WTC11 (cell line): ENCODE measurements around the gene ELL3. TPM values are rescaled to one million over a fixed set of nuclear protein-coding genes. Genes with fewer than 3 reads are reported as not detected.

ENCODE experiments used
- ATAC-seq: fragments of 200-7000 bp; cut with Tn5 transposase; 2 replicates; pipeline ENCODE4 v1.10.0; 2021; ENCODE audit warnings: mild to moderate bottlenecking, moderate library complexity
- CTCF ChIA-PET: fragments of 300-600 bp; sonication (Branson Sonifier 250); formaldehyde crosslinking; loops from one replicate; lab custom pipeline; 2021; ENCODE audit warnings: antibody characterized with exemption; lab: Charles Lee
- POLR2A ChIA-PET: fragments of 350-600 bp; sonication (Branson Sonifier 250); formaldehyde crosslinking; loops from one replicate; lab custom pipeline; 2021; ENCODE audit warnings: antibody characterized with exemption; lab: Charles Lee
- DNase-seq: peaks from one replicate; pipeline ENCODE4 v3.0.0; 2021; ENCODE audit warnings: low spot score
- H3K27ac Mint-ChIP-seq: 2 replicates; pipeline ENCODE4 v1.8.0; 2021; ENCODE audit warnings: mixed read lengths
- H3K27me3 Mint-ChIP-seq: 2 replicates; pipeline ENCODE4 v1.8.0; 2021; ENCODE audit warnings: low read depth, mild to moderate bottlenecking, moderate library complexity, mixed read lengths
- H3K36me3 Mint-ChIP-seq: 2 replicates; pipeline ENCODE4 v1.8.0; 2021; ENCODE audit warnings: mixed read lengths
- H3K4me1 Mint-ChIP-seq: 2 replicates; pipeline ENCODE4 v1.8.0; 2022; ENCODE audit warnings: mixed read lengths
- H3K4me3 Mint-ChIP-seq: 2 replicates; pipeline ENCODE4 v1.8.0; 2021; ENCODE audit warnings: mild to moderate bottlenecking, moderate library complexity, mixed read lengths
- H3K9me3 Mint-ChIP-seq: 2 replicates; pipeline ENCODE4 v1.8.0; 2021; ENCODE audit warnings: mixed read lengths
- ATF1 ChIP-seq: sonication (generic); formaldehyde crosslinking; IDR thresholded peaks from 2 replicates; pipeline ENCODE4 v1.8.1; 2023; ENCODE audit warnings: mild to moderate bottlenecking, moderate library complexity, missing genetic modification reagents
- CREB1 ChIP-seq: sonication (generic); formaldehyde crosslinking; IDR thresholded peaks from 2 replicates; pipeline ENCODE4 v1.8.0; 2023; ENCODE audit warnings: mild to moderate bottlenecking, missing genetic modification reagents
- E2F1 ChIP-seq: sonication (generic); formaldehyde crosslinking; IDR thresholded peaks from 2 replicates; pipeline ENCODE4 v1.8.0; 2022; ENCODE audit warnings: mild to moderate bottlenecking, missing genetic modification reagents
- ELF4 ChIP-seq: sonication (generic); formaldehyde crosslinking; IDR thresholded peaks from 2 replicates; pipeline ENCODE4 v1.8.1; 2022; ENCODE audit warnings: low read depth, mild to moderate bottlenecking, moderate library complexity, missing genetic modification reagents
- ERG ChIP-seq: fragments of 250-450 bp; sonication (Bioruptor Pico); IDR thresholded peaks from 2 replicates; pipeline ENCODE4 v1.8.0; 2021; ENCODE audit warnings: mild to moderate bottlenecking
- ETV6 ChIP-seq: sonication (generic); formaldehyde crosslinking; IDR thresholded peaks from 2 replicates; pipeline ENCODE4 v1.8.1; 2022; ENCODE audit warnings: mild to moderate bottlenecking, missing genetic modification reagents
- GABPB1 ChIP-seq: sonication (generic); formaldehyde crosslinking; IDR thresholded peaks from 2 replicates; pipeline ENCODE4 v1.8.1; 2023; ENCODE audit warnings: mild to moderate bottlenecking, missing genetic modification reagents
- NR1H2 ChIP-seq: sonication (generic); formaldehyde crosslinking; IDR thresholded peaks from 2 replicates; pipeline ENCODE4 v1.9.0; 2021; ENCODE audit warnings: mild to moderate bottlenecking, moderate library complexity, missing genetic modification reagents
- PRRX2 ChIP-seq: fragments of 250-450 bp; sonication (Bioruptor Pico); IDR thresholded peaks from 2 replicates; pipeline ENCODE4 v1.8.0; 2021; ENCODE audit warnings: mild to moderate bottlenecking
- ZNF423 ChIP-seq: fragments of 250-450 bp; sonication (Bioruptor Pico); IDR thresholded peaks from 2 replicates; pipeline ENCODE4 v2.1.2; 2022; ENCODE audit warnings: mild to moderate bottlenecking, moderate library complexity
- ZNF532 ChIP-seq: fragments of 250-450 bp; sonication (Bioruptor Pico); IDR thresholded peaks from 2 replicates; pipeline ENCODE4 v1.9.0; 2021; ENCODE audit warnings: mild to moderate bottlenecking, borderline replicate concordance
- ZNF671 ChIP-seq: fragments of 250-450 bp; sonication (Bioruptor Pico); IDR thresholded peaks from 2 replicates; pipeline ENCODE4 v1.8.0; 2021; ENCODE audit warnings: mild to moderate bottlenecking
- total RNA-seq: library from RNA; stranded (reverse); gene quantifications from 3 replicates; pipeline ENCODE4 v1.2.3, GENCODE V29; 2021
- TF ChIP-seq, protein P1 (sequence below): sonication (generic); formaldehyde crosslinking; IDR thresholded peaks from 2 replicates; pipeline ENCODE4 v1.8.0; 2023; ENCODE audit warnings: missing genetic modification reagents
- TF ChIP-seq, protein P2 (sequence below): sonication (generic); formaldehyde crosslinking; IDR thresholded peaks from 2 replicates; pipeline ENCODE4 v1.8.1; 2022; ENCODE audit warnings: mild to moderate bottlenecking, moderate library complexity, missing genetic modification reagents
- TF ChIP-seq, protein P3 (sequence below): fragments of 250-450 bp; sonication (Bioruptor Pico); IDR thresholded peaks from 2 replicates; pipeline ENCODE4 v1.9.0; 2021; ENCODE audit warnings: mild to moderate bottlenecking
- TF ChIP-seq, protein P4 (sequence below): sonication (generic); formaldehyde crosslinking; IDR thresholded peaks from 2 replicates; pipeline ENCODE4 v1.8.0; 2023; ENCODE audit warnings: missing genetic modification reagents, mild to moderate bottlenecking, borderline replicate concordance
- TF ChIP-seq, protein P5 (sequence below): sonication (generic); formaldehyde crosslinking; IDR thresholded peaks from 2 replicates; pipeline ENCODE4 v1.8.0; 2022; ENCODE audit warnings: mild to moderate bottlenecking, missing genetic modification reagents
- TF ChIP-seq, protein P6 (sequence below): sonication (generic); formaldehyde crosslinking; IDR thresholded peaks from 2 replicates; pipeline ENCODE4 v1.8.0; 2022; ENCODE audit warnings: mild to moderate bottlenecking, missing genetic modification reagents

The ELL3 gene
- total RNA-seq, 1 experiment from 2014 or later: 8.8 TPM

GRCh38 chr15:43763819-43764446 is 12.8 kb downstream of the ELL3 start (continued):
- TF ChIP-seq ERG (no peak), E2F1 (no peak), CREB1 (CRISPR knock-in tag) (no peak), NR1H2 (CRISPR knock-in tag) (no peak), ZNF423 (no peak), ZNF671 (CRISPR knock-in tag) (no peak), PRRX2 (CRISPR knock-in tag) (no peak)
- TF ChIP-seq, protein P1, sequence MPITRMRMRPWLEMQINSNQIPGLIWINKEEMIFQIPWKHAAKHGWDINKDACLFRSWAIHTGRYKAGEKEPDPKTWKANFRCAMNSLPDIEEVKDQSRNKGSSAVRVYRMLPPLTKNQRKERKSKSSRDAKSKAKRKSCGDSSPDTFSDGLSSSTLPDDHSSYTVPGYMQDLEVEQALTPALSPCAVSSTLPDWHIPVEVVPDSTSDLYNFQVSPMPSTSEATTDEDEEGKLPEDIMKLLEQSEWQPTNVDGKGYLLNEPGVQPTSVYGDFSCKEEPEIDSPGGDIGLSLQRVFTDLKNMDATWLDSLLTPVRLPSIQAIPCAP (CRISPR knock-in tag): no peak
- TF ChIP-seq, protein P2, sequence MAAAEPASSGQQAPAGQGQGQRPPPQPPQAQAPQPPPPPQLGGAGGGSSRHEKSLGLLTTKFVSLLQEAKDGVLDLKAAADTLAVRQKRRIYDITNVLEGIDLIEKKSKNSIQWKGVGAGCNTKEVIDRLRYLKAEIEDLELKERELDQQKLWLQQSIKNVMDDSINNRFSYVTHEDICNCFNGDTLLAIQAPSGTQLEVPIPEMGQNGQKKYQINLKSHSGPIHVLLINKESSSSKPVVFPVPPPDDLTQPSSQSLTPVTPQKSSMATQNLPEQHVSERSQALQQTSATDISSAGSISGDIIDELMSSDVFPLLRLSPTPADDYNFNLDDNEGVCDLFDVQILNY (CRISPR knock-in tag): no peak

GRCh38 chr15:43762824-43763223 is 13.9 kb downstream of the ELL3 start:
- ATAC-seq: no peak
- no peaks in the 10 kb centered on the region for H3K4me1 Mint-ChIP-seq
- no peaks in the 10 kb centered on the region for H3K9me3 Mint-ChIP-seq
- POLR2A ChIA-PET: interaction anchor here (0.6 kb wide), 2 partner anchors 348 to 796 kb away, joined by 3 to 4 read pairs; no protein-coding TSS in a partner anchor
- H3K36me3 Mint-ChIP-seq: peaks cover 78% of the 10 kb centered on the region
- no peak for DNase-seq
- no peaks in the 10 kb centered on the region for H3K27me3 Mint-ChIP-seq
- H3K4me3 Mint-ChIP-seq: no peak overlapping the region
- CTCF ChIA-PET: no interaction called here
- H3K27ac Mint-ChIP-seq: peak overlapping the region; percentile 16; the same call in 1 of the 2 replicates
- no peak for TF ChIP-seq GABPB1 (CRISPR knock-in tag)
- TF ChIP-seq, protein P3, sequence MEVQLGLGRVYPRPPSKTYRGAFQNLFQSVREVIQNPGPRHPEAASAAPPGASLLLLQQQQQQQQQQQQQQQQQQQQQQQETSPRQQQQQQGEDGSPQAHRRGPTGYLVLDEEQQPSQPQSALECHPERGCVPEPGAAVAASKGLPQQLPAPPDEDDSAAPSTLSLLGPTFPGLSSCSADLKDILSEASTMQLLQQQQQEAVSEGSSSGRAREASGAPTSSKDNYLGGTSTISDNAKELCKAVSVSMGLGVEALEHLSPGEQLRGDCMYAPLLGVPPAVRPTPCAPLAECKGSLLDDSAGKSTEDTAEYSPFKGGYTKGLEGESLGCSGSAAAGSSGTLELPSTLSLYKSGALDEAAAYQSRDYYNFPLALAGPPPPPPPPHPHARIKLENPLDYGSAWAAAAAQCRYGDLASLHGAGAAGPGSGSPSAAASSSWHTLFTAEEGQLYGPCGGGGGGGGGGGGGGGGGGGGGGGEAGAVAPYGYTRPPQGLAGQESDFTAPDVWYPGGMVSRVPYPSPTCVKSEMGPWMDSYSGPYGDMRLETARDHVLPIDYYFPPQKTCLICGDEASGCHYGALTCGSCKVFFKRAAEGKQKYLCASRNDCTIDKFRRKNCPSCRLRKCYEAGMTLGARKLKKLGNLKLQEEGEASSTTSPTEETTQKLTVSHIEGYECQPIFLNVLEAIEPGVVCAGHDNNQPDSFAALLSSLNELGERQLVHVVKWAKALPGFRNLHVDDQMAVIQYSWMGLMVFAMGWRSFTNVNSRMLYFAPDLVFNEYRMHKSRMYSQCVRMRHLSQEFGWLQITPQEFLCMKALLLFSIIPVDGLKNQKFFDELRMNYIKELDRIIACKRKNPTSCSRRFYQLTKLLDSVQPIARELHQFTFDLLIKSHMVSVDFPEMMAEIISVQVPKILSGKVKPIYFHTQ (CRISPR knock-in tag): no peak
- TF ChIP-seq, protein P4, sequence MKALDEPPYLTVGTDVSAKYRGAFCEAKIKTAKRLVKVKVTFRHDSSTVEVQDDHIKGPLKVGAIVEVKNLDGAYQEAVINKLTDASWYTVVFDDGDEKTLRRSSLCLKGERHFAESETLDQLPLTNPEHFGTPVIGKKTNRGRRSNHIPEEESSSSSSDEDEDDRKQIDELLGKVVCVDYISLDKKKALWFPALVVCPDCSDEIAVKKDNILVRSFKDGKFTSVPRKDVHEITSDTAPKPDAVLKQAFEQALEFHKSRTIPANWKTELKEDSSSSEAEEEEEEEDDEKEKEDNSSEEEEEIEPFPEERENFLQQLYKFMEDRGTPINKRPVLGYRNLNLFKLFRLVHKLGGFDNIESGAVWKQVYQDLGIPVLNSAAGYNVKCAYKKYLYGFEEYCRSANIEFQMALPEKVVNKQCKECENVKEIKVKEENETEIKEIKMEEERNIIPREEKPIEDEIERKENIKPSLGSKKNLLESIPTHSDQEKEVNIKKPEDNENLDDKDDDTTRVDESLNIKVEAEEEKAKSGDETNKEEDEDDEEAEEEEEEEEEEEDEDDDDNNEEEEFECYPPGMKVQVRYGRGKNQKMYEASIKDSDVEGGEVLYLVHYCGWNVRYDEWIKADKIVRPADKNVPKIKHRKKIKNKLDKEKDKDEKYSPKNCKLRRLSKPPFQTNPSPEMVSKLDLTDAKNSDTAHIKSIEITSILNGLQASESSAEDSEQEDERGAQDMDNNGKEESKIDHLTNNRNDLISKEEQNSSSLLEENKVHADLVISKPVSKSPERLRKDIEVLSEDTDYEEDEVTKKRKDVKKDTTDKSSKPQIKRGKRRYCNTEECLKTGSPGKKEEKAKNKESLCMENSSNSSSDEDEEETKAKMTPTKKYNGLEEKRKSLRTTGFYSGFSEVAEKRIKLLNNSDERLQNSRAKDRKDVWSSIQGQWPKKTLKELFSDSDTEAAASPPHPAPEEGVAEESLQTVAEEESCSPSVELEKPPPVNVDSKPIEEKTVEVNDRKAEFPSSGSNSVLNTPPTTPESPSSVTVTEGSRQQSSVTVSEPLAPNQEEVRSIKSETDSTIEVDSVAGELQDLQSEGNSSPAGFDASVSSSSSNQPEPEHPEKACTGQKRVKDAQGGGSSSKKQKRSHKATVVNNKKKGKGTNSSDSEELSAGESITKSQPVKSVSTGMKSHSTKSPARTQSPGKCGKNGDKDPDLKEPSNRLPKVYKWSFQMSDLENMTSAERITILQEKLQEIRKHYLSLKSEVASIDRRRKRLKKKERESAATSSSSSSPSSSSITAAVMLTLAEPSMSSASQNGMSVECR: no peak
- no peak for TF ChIP-seq ETV6
- TF ChIP-seq, protein P5, sequence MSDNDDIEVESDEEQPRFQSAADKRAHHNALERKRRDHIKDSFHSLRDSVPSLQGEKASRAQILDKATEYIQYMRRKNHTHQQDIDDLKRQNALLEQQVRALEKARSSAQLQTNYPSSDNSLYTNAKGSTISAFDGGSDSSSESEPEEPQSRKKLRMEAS: no peak
- TF ChIP-seq, protein P6, sequence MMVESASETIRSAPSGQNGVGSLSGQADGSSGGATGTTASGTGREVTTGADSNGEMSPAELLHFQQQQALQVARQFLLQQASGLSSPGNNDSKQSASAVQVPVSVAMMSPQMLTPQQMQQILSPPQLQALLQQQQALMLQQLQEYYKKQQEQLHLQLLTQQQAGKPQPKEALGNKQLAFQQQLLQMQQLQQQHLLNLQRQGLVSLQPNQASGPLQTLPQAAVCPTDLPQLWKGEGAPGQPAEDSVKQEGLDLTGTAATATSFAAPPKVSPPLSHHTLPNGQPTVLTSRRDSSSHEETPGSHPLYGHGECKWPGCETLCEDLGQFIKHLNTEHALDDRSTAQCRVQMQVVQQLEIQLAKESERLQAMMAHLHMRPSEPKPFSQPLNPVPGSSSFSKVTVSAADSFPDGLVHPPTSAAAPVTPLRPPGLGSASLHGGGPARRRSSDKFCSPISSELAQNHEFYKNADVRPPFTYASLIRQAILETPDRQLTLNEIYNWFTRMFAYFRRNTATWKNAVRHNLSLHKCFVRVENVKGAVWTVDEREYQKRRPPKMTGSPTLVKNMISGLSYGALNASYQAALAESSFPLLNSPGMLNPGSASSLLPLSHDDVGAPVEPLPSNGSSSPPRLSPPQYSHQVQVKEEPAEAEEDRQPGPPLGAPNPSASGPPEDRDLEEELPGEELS: no peak
- no peak for TF ChIP-seq ATF1 (CRISPR knock-in tag)
- TF ChIP-seq ZNF532: no peak
- no peak for TF ChIP-seq ELF4 (CRISPR knock-in tag)
